NCI-H748 (cell line): ENCODE measurements around the gene HIPK1.
"Not testable (repeated sequence)": the region's sequence is repeated elsewhere in the genome, so short reads cannot be mapped to it uniquely, and the experiment has no call there.

ENCODE experiments used
- DNase-seq: peaks from one replicate; lab custom pipeline; 2025; ENCODE audit not compliant: unreplicated experiment; lab: John Stamatoyannopoulos, UW

HIPK1 gene

DNA sequence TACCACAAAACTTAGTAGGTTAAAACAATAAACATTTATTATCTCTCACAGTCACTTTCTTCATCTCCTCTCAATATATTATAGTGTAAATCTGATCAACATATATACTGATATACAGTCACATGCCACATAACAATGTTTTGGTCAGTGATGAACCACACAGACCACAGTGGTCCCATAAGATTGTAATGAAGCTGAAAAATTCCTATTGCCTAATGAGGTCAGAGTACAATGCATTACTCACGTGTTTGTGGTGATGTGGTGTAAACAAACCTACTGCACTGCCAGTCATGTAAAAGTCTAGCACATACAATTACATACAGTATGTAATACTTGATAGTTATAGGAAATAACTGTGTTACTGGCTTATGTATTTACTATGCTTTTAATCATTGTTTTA is 80.3 kb downstream of the HIPK1 start:
- DNase-seq, result no peak

- no peak for DNase-seq
These were observed 81.5 kb downstream of the HIPK1 start for GRCh38 chr1:114010433-114011184.

GRCh38 chr1:114011796-114012195 is 82.7 kb downstream of the HIPK1 start:
- DNase-seq, result no peak

- DNase-seq, result no peak
These were observed 86.0 kb downstream of the HIPK1 start for GRCh38 chr1:114015075-114015474.

GRCh38 chr1:114019724-114020123 is 90.6 kb downstream of the HIPK1 start:
- DNase-seq, result not testable (repeated sequence)

GRCh38 chr1:114021665-114022099 is 92.6 kb downstream of the HIPK1 start:
- DNase-seq, result no peak

- DNase-seq, result no peak
These were observed 93.8 kb downstream of the HIPK1 start for GRCh38 chr1:114022877-114023276.

DNA sequence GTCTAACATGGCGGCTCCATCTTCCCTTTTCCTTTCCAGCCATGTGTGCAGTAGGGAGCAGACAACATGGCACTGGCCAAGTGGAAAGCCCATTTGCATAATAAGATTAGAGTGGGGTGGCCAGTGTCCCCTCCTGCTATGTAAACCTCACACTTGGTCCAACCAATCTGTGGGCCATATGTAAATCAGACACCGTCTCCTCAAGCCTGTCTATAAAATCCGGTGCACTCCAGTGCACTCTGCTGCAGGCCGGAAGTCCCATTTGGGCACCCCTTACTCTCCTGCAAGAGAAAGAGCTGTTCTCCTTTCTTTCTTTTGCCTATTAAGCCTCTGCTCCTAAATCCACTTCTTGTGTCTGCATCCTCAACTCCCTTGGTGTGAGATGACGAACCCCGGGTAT is 94.3 kb downstream of the HIPK1 start:
- no peak for DNase-seq

DNA sequence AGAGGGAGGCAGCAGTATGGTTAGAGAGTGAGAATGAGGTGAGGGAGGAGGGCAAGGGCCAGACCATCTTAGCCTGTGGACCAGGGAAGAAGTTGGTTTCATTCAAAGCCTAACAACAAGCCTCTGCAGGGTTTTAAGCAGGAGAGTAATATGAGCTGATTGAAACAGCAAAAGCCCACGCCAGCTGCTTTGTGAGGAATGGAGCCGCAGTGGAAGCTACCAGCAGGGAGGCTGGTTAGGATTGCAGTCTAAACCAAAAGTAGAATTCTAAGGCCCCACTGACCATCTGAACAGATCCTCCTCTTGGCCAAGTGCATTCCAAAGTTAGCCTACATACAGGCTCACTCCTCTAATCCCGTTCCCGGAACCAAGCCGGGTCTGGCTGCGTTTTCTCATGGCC is 94.9 kb downstream of the HIPK1 start:
- peak; percentile 5 for DNase-seq

GRCh38 chr1:114025609-114026401 is 96.7 kb downstream of the HIPK1 start:
- no peak for DNase-seq

GRCh38 chr1:114026797-114027196 is 97.7 kb downstream of the HIPK1 start:
- no peak for DNase-seq
